ENCODE results near the gene SNCA. TPM values are rescaled to one million over a fixed set of nuclear protein-coding genes. Genes with fewer than 3 reads are reported as not detected.

The SNCA gene
- total RNA-seq, 6 experiments from 2014 or later: 0.43 to 5.1 (median 1.0) TPM

Other genes starting within 250 kb of the SNCA start
- gene MMRN1, start 57.7 kb upstream of the SNCA start, total RNA-seq: 10 to 100 TPM in 3 of 6 experiments, 1 to 10 TPM in 3; 5.4 to 19.0 (median 11.0) TPM